GM12892 (cell line): ENCODE results near the gene CRB2.

ENCODE experiments used
- DNase-seq: peaks from one replicate; pipeline ENCODE4 v3.0.0; 2011; ENCODE audit not compliant: insufficient read length
- FAIRE-seq: peaks from 2 replicates; lab custom pipeline; 2011; peaks lifted over from hg19 to GRCh38; lab: Jason Lieb, UNC
- POLR2A ChIP-seq: IDR thresholded peaks from 2 replicates; pipeline ENCODE4 v1.6.1; 2011; ENCODE audit warnings: low read depth, low read length, control low read depth
- POLR2AphosphoS5 ChIP-seq: IDR thresholded peaks from 2 replicates; pipeline ENCODE4 v1.6.1; 2011; ENCODE audit warnings: low read depth, low read length, control low read depth
- TAF1 ChIP-seq: IDR thresholded peaks from 2 replicates; pipeline ENCODE4 v1.6.1; 2011; ENCODE audit warnings: low read depth, mild to moderate bottlenecking, control low read depth, low read length, borderline replicate concordance

CRB2 gene

DNA sequence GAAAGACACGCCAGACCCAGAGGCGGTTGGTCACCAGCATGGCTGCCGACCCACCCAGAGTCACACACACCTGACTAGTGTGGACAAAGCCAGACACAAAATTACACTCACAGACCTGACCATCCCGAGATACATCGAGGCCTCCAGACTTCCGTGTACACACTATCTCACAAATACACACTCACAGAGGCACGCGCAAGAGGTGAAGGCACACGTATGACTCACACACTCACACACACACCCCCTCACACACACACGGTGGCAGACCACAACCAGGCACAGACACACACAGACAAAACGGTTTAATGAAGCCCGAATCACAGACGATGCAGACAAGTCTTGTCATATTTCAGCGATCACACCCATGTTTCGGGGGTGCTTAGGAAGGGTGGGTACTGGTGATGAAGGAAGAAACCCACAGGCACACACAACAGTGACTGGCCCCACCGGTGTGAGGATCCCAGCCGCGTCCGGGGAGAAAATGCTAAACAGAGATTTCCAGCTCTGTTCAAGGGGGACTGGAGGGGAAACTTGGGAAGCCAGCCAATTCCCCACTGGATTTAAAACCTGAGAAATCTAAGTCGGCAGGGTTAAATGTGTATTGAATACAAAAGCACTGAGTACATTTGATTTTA is 51.3 kb downstream of the CRB2 start:
- TF ChIP-seq TAF1 (no peak), POLR2A (no peak), POLR2AphosphoS5 (no peak)
- FAIRE-seq = no peak
- DNase-seq = no peak

DNA sequence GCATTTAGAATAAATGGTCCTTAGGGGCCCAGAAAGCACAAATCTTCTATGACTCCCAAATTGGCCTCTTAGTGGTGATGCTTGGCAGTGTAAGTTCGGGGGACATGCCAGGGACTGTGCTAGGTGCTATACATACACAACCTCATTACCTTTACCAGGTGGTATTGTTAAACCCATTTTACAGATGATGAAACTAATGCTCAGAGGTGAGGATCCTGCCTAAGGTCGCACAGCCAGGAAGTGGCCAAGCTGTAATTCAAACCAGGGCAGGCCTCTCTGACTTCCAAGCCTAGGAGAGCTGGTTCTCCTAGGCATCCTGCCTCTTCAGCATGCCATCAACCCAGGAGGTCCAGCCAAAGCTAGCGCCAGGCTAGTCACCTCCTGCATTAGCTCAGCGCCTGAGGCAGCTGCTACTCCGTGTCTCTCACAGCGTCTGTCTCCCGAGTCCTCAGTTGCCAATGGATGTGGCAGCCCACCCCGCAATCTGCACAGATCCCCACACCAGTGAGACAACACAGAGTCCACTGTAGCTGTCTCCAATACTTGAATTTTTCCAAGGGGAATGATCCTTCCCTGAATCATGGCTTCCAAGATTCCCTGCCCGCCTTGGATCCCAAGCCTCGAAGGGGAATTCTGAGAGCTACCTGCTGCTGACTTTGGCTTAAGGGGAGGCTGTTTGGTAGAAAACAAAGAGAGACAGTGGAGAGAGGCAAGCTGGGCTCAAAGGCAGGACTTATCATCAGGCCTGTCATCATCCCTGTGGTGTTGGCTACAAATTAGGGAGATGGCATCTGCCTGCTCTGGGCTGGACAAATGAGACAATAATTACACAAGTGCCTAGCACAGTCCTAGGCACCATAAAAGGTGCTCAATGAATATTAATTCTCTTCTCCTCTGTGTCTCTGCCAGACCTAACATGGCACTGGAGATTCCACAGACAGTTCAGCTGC is 52.6 kb downstream of the CRB2 start:
- TF ChIP-seq POLR2A (no peak), TAF1 (no peak)
- FAIRE-seq (no peak), DNase-seq (no peak)

DNA sequence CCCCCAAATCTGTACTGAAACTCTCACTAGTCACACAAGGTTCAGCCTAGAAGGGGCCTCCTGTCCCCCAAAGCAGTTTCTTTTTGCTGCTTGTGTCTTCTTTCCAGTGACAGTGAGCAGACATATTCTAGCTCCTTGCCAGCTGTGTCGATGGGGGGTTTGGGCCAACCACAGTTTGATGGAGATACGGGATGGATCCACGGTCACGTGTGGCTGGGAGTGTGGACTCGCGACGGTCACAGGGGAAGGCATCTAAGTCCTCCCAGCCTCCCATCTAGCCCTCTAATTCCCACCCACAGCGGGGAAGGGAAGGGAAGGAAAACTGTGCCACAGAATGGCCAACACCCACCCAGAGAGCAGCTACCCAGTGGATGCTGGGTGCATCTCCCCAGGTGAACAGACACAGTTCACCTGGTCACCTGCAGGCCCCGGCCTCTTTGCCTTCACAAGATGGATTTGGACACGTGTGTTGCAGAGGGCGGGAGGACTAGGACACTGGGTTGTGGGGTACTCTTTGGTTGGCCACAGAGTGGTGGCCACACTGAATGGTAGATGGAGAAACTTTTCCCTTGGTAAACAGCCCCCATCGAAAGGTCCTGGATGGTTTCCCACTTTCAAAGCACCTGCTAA is 54.4 kb downstream of the CRB2 start:
- no peak for FAIRE-seq
- no peak for DNase-seq
- TF ChIP-seq TAF1 (no peak), POLR2A (no peak)

DNA sequence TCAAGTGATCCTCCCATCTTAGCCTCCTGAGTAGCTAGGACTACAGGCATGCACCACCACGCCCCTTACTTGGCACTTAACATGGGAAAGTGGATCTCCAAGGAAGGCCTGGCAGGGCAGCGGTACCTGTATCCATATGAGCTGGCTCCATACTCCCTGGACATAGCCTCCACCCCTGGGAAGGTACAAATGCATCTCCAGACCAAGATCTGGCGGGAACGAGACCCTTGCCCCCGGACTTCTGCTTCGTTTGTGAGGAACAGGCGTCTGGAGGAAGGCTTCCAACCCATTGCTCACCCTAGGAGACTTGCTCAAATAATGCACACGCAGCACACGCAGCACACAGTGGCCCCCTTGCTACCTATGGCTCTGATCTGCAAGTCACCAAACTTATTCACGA is 55.2 kb downstream of the CRB2 start:
- DNase-seq = no peak
- no peak for FAIRE-seq
- TF ChIP-seq TAF1 = no peak
- no peak for TF ChIP-seq POLR2AphosphoS5
- no peak for TF ChIP-seq POLR2A

GRCh38 chr9:123411636-123412035 is 55.6 kb downstream of the CRB2 start:
- TF ChIP-seq POLR2AphosphoS5 (no peak), POLR2A (no peak), TAF1 (no peak)
- FAIRE-seq (no peak), DNase-seq (no peak)

GRCh38 chr9:123412171-123412820 is 56.3 kb downstream of the CRB2 start:
- no peak for DNase-seq
- no peak for TF ChIP-seq POLR2AphosphoS5
- no peak for TF ChIP-seq TAF1
- no peak for TF ChIP-seq POLR2A
- FAIRE-seq = no peak

DNA sequence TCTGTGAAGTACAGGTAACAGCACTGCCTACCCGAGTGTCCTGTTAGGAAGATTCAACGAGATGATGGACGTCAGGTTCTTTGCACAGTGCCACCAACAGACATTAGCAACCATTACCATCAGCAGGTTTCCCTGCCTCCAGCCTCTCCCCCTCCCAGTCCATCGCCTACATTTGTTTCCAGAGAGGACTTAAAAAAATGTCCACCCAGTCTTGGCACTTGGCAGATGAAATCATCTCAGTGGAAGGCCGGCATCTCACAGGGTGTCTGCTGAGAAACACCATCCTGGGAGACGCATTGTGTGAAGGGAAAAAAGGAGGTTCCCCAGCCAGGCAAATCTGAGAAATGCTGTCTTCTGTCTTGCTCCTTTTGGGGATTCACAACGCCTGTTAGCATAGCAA is 58.2 kb downstream of the CRB2 start:
- FAIRE-seq = no peak
- DNase-seq = no peak
- TF ChIP-seq POLR2AphosphoS5 (no peak), TAF1 (no peak), POLR2A (no peak)

- TF ChIP-seq POLR2A (no peak), POLR2AphosphoS5 (no peak), TAF1 (no peak)
- DNase-seq (no peak), FAIRE-seq (no peak)
Measured at GRCh38 chr9:123414936-123415930, 59.2 kb downstream of the CRB2 start.

- DNase-seq (no peak), FAIRE-seq (no peak)
- TF ChIP-seq POLR2A (no peak), TAF1 (no peak), POLR2AphosphoS5 (no peak)
Measured at GRCh38 chr9:123416176-123416575, 60.2 kb downstream of the CRB2 start.

GRCh38 chr9:123417289-123418051 is 61.5 kb downstream of the CRB2 start:
- FAIRE-seq = no peak
- DNase-seq = no peak
- no peak for TF ChIP-seq TAF1
- TF ChIP-seq POLR2A = no peak
- TF ChIP-seq POLR2AphosphoS5 = no peak
